SK-N-MC (cell line): Measurements from ENCODE around the gene SCAANT1.

ENCODE experiments used
- DNase-seq: peaks from one replicate; pipeline ENCODE4 v3.0.0-alpha.2; 2011; ENCODE audit warnings: low read depth, low spot score
- H3K27ac ChIP-seq: fragments of 200-600 bp; sonication (generic); 2 replicates; pipeline ENCODE4 v1.5.1; 2016; ENCODE audit warnings: mixed run types
- H3K36me3 ChIP-seq: fragments of 200-600 bp; sonication (generic); 2 replicates; pipeline ENCODE4 v1.6.1; 2017; ENCODE audit warnings: antibody characterized with exemption, low read length, mixed read lengths; ENCODE audit not compliant: insufficient read depth
- H3K4me3 ChIP-seq: fragments of 200-600 bp; sonication (generic); 2 replicates; pipeline ENCODE4 v1.5.1; 2016
- H3K9ac ChIP-seq: fragments of 200-600 bp; sonication (generic); 2 replicates; pipeline ENCODE4 v1.8.0; 2017; ENCODE audit warnings: mixed run types, mixed read lengths; ENCODE audit not compliant: insufficient read length
- H3K9me3 ChIP-seq: fragments of 200-600 bp; sonication (generic); 2 replicates; pipeline ENCODE4 v1.6.1; 2017; ENCODE audit warnings: low read depth, mild to moderate bottlenecking, antibody characterized with exemption, low read length, moderate library complexity, mixed read lengths
- EZH2 ChIP-seq: fragments of 200-600 bp; sonication (generic); IDR thresholded peaks from one replicate; pipeline ENCODE4 v1.6.1; 2017; ENCODE audit warnings: antibody characterized with exemption
- FOXP2 ChIP-seq: optimal IDR thresholded peaks from 2 replicates; pipeline ENCODE3; 2011; ENCODE audit warnings: mild to moderate bottlenecking, moderate library complexity; ENCODE audit not compliant: insufficient read depth; ENCODE audit errors: extremely low read length, control extremely low read depth
- POLR2AphosphoS5 ChIP-seq: IDR thresholded peaks from 2 replicates; pipeline ENCODE4 v1.6.1; 2012; ENCODE audit warnings: mild to moderate bottlenecking, low read depth, low read length, borderline replicate concordance

SCAANT1 gene

GRCh38 chr3:63937661-63938651 is 25.8 kb upstream of the SCAANT1 start:
- TF ChIP-seq FOXP2, result no peak
- TF ChIP-seq EZH2, result no peak
- no peak for TF ChIP-seq POLR2AphosphoS5
- H3K9ac ChIP-seq, result no peak overlapping the region
- no peak for DNase-seq
- H3K36me3 ChIP-seq, result no peaks in the 10 kb centered on the region
- H3K27ac ChIP-seq, result no peak overlapping the region
- H3K9me3 ChIP-seq, result no peaks in the 10 kb centered on the region
- no peak overlapping the region for H3K4me3 ChIP-seq

GRCh38 chr3:63936925-63937324 is 24.7 kb upstream of the SCAANT1 start:
- Histone ChIP-seq H3K9ac (no peak overlapping the region), H3K4me3 (no peak overlapping the region), H3K9me3 (no peaks in the 10 kb centered on the region), H3K36me3 (no peaks in the 10 kb centered on the region), H3K27ac (peak overlapping the region; percentile 31; the same call in 1 of the 2 replicates)
- TF ChIP-seq EZH2 (no peak), POLR2AphosphoS5 (no peak), FOXP2 (no peak)
- no peak for DNase-seq

GRCh38 chr3:63934041-63934866 is 22.1 kb upstream of the SCAANT1 start:
- H3K36me3 ChIP-seq, result no peaks in the 10 kb centered on the region
- no peak overlapping the region for H3K9ac ChIP-seq
- H3K4me3 ChIP-seq, result no peak overlapping the region
- TF ChIP-seq FOXP2 (no peak), POLR2AphosphoS5 (no peak), EZH2 (no peak)
- no peak for DNase-seq
- no peaks in the 10 kb centered on the region for H3K9me3 ChIP-seq
- H3K27ac ChIP-seq, result no peak overlapping the region

- Histone ChIP-seq H3K4me3 (no peak overlapping the region), H3K36me3 (no peaks in the 10 kb centered on the region), H3K9ac (no peak overlapping the region), H3K27ac (no peak overlapping the region), H3K9me3 (no peaks in the 10 kb centered on the region)
- DNase-seq, result no peak
- TF ChIP-seq FOXP2 (no peak), EZH2 (no peak), POLR2AphosphoS5 (no peak)
Measured at GRCh38 chr3:63933459-63933858, 21.3 kb upstream of the SCAANT1 start.

- DNase-seq, result no peak
- no peak overlapping the region for H3K27ac ChIP-seq
- no peaks in the 10 kb centered on the region for H3K9me3 ChIP-seq
- no peaks in the 10 kb centered on the region for H3K36me3 ChIP-seq
- no peak overlapping the region for H3K9ac ChIP-seq
- no peak for TF ChIP-seq EZH2
- TF ChIP-seq FOXP2, result no peak
- no peak for TF ChIP-seq POLR2AphosphoS5
- H3K4me3 ChIP-seq, result no peak overlapping the region
Measured at GRCh38 chr3:63932509-63933212, 20.5 kb upstream of the SCAANT1 start.

- Histone ChIP-seq H3K9me3 (no peaks in the 10 kb centered on the region), H3K4me3 (no peak overlapping the region), H3K9ac (no peak overlapping the region), H3K27ac (no peak overlapping the region), H3K36me3 (no peaks in the 10 kb centered on the region; the same call in 1 of the 2 replicates)
- DNase-seq, result no peak
- TF ChIP-seq FOXP2, result no peak
- no peak for TF ChIP-seq POLR2AphosphoS5
- no peak for TF ChIP-seq EZH2
Measured at GRCh38 chr3:63931290-63931689, 19.1 kb upstream of the SCAANT1 start.

GRCh38 chr3:63927422-63928280 is 15.5 kb upstream of the SCAANT1 start:
- Histone ChIP-seq H3K9ac (no peak overlapping the region), H3K9me3 (no peaks in the 10 kb centered on the region), H3K36me3 (peaks cover 17% of the 10 kb centered on the region; the same call in 1 of the 2 replicates), H3K4me3 (no peak overlapping the region), H3K27ac (no peak overlapping the region)
- no peak for TF ChIP-seq POLR2AphosphoS5
- TF ChIP-seq FOXP2, result no peak
- TF ChIP-seq EZH2, result no peak
- DNase-seq, result no peak
